ACC112 (cell line): ENCODE results near the gene TLL1.

Experiments used
- H2AFZ ChIP-seq: fragments of 200-600 bp; sonication (generic); one replicate; pipeline ENCODE4 v1.6.0; 2017; ENCODE audit warnings: antibody characterized with exemption, low read length; ENCODE audit not compliant: unreplicated experiment
- H3K27ac ChIP-seq: fragments of 200-600 bp; sonication (generic); 2 replicates; pipeline ENCODE4 v1.5.1; 2014; ENCODE audit warnings: low read depth, mild to moderate bottlenecking, antibody characterized with exemption, low read length, moderate library complexity
- H3K27me3 ChIP-seq: fragments of 200-600 bp; sonication (generic); 2 replicates; pipeline ENCODE4 v1.6.1; 2014; ENCODE audit warnings: mild to moderate bottlenecking, antibody characterized with exemption, low read length, moderate library complexity, mixed read lengths; ENCODE audit not compliant: insufficient read depth
- H3K36me3 ChIP-seq: fragments of 200-600 bp; sonication (generic); 2 replicates; pipeline ENCODE4 v1.6.1; 2016; ENCODE audit warnings: mild to moderate bottlenecking, antibody characterized with exemption, low read length, moderate library complexity, mixed read lengths; ENCODE audit not compliant: insufficient read depth
- H3K4me1 ChIP-seq: fragments of 200-600 bp; sonication (generic); one replicate; pipeline ENCODE4 v1.6.1; 2016; ENCODE audit warnings: low read length, mixed read lengths; ENCODE audit not compliant: insufficient read depth, unreplicated experiment, control insufficient read depth
- H3K4me3 ChIP-seq: fragments of 200-600 bp; sonication (generic); 2 replicates; pipeline ENCODE4 v1.5.1; 2014; ENCODE audit warnings: mild to moderate bottlenecking, low read depth, low read length
- H3K79me2 ChIP-seq: fragments of 200-600 bp; sonication (generic); one replicate; pipeline ENCODE4 v1.6.0; 2016; ENCODE audit warnings: low read length; ENCODE audit not compliant: control insufficient read depth, unreplicated experiment, insufficient read depth

The TLL1 gene

GRCh38 chr4:166043801-166044200 is 170.8 kb downstream of the TLL1 start:
- Histone ChIP-seq H3K4me3 (no peak overlapping the region), H2AFZ (no peak overlapping the region), H3K36me3 (no peaks in the 10 kb centered on the region), H3K27ac (no peak overlapping the region), H3K27me3 (peaks cover 54% of the 10 kb centered on the region), H3K79me2 (no peaks in the 10 kb centered on the region), H3K4me1 (no peaks in the 10 kb centered on the region)

- Histone ChIP-seq H3K27ac (no peak overlapping the region), H3K27me3 (peaks cover 50% of the 10 kb centered on the region), H3K4me1 (no peaks in the 10 kb centered on the region), H2AFZ (no peak overlapping the region), H3K4me3 (no peak overlapping the region), H3K36me3 (no peaks in the 10 kb centered on the region), H3K79me2 (no peaks in the 10 kb centered on the region)
These were observed 171.8 kb downstream of the TLL1 start for GRCh38 chr4:166044871-166045270.

- H3K27me3 ChIP-seq, result peaks cover 49% of the 10 kb centered on the region
- H3K36me3 ChIP-seq, result no peaks in the 10 kb centered on the region
- no peak overlapping the region for H2AFZ ChIP-seq
- no peaks in the 10 kb centered on the region for H3K79me2 ChIP-seq
- no peak overlapping the region for H3K27ac ChIP-seq
- H3K4me1 ChIP-seq, result no peaks in the 10 kb centered on the region
- no peak overlapping the region for H3K4me3 ChIP-seq
These were observed 172.4 kb downstream of the TLL1 start for GRCh38 chr4:166045457-166045856.

- Histone ChIP-seq H2AFZ (no peak overlapping the region), H3K4me3 (no peak overlapping the region), H3K27me3 (peaks cover 23% of the 10 kb centered on the region), H3K36me3 (no peaks in the 10 kb centered on the region), H3K4me1 (no peaks in the 10 kb centered on the region), H3K27ac (no peak overlapping the region), H3K79me2 (no peaks in the 10 kb centered on the region)
These were observed 176.0 kb downstream of the TLL1 start for GRCh38 chr4:166049036-166049435.

GRCh38 chr4:166064721-166065120 is 191.7 kb downstream of the TLL1 start:
- no peak overlapping the region for H3K27ac ChIP-seq
- no peaks in the 10 kb centered on the region for H3K36me3 ChIP-seq
- H2AFZ ChIP-seq, result no peak overlapping the region
- no peak overlapping the region for H3K4me3 ChIP-seq
- H3K27me3 ChIP-seq, result no peaks in the 10 kb centered on the region
- no peaks in the 10 kb centered on the region for H3K79me2 ChIP-seq
- H3K4me1 ChIP-seq, result no peaks in the 10 kb centered on the region

- H3K36me3 ChIP-seq, result no peaks in the 10 kb centered on the region
- no peaks in the 10 kb centered on the region for H3K27me3 ChIP-seq
- H3K79me2 ChIP-seq, result no peaks in the 10 kb centered on the region
- H3K4me1 ChIP-seq, result no peaks in the 10 kb centered on the region
- H2AFZ ChIP-seq, result no peak overlapping the region
- no peak overlapping the region for H3K4me3 ChIP-seq
- no peak overlapping the region for H3K27ac ChIP-seq
These were observed 192.3 kb downstream of the TLL1 start for GRCh38 chr4:166065324-166065723.

GRCh38 chr4:166066936-166067335 is 193.9 kb downstream of the TLL1 start:
- Histone ChIP-seq H3K4me3 (no peak overlapping the region), H3K4me1 (no peaks in the 10 kb centered on the region), H3K27ac (no peak overlapping the region), H3K27me3 (no peaks in the 10 kb centered on the region), H3K36me3 (no peaks in the 10 kb centered on the region), H2AFZ (no peak overlapping the region), H3K79me2 (no peaks in the 10 kb centered on the region)

GRCh38 chr4:166067915-166068314 is 194.9 kb downstream of the TLL1 start:
- H3K4me1 ChIP-seq, result no peaks in the 10 kb centered on the region
- H3K79me2 ChIP-seq, result no peaks in the 10 kb centered on the region
- H2AFZ ChIP-seq, result no peak overlapping the region
- no peaks in the 10 kb centered on the region for H3K36me3 ChIP-seq
- no peak overlapping the region for H3K27ac ChIP-seq
- no peaks in the 10 kb centered on the region for H3K27me3 ChIP-seq
- H3K4me3 ChIP-seq, result no peak overlapping the region

- Histone ChIP-seq H3K36me3 (no peaks in the 10 kb centered on the region), H3K79me2 (no peaks in the 10 kb centered on the region), H3K27me3 (no peaks in the 10 kb centered on the region), H3K4me3 (no peak overlapping the region), H2AFZ (no peak overlapping the region), H3K27ac (no peak overlapping the region), H3K4me1 (no peaks in the 10 kb centered on the region)
These were observed 200.7 kb downstream of the TLL1 start for GRCh38 chr4:166073783-166074182.

- 0 out of 2 replicates have a peak, but pooled peaks cover 3% of the 10 kb centered on the region for H3K27me3 ChIP-seq
- no peak overlapping the region for H3K27ac ChIP-seq
- H2AFZ ChIP-seq, result no peak overlapping the region
- no peak overlapping the region for H3K4me3 ChIP-seq
- no peaks in the 10 kb centered on the region for H3K79me2 ChIP-seq
- H3K4me1 ChIP-seq, result no peaks in the 10 kb centered on the region
- no peaks in the 10 kb centered on the region for H3K36me3 ChIP-seq
These were observed 202.6 kb downstream of the TLL1 start for GRCh38 chr4:166075599-166075998.

GRCh38 chr4:166077782-166078181 is 204.7 kb downstream of the TLL1 start:
- H3K36me3 ChIP-seq, result no peaks in the 10 kb centered on the region
- H3K4me3 ChIP-seq, result no peak overlapping the region
- H3K27ac ChIP-seq, result no peak overlapping the region
- no peaks in the 10 kb centered on the region for H3K4me1 ChIP-seq
- H3K79me2 ChIP-seq, result no peaks in the 10 kb centered on the region
- peaks cover 10% of the 10 kb centered on the region; the same call in 1 of the 2 replicates for H3K27me3 ChIP-seq
- H2AFZ ChIP-seq, result no peak overlapping the region
